Putamen (tissue), 1 donor: ENCODE results near the gene KCNMB1.

Source experiments
- DNase-seq: peaks from one replicate; pipeline ENCODE4 v3.0.0-alpha.2; 2016; ENCODE audit warnings: low spot score

KCNMB1 gene

DNA sequence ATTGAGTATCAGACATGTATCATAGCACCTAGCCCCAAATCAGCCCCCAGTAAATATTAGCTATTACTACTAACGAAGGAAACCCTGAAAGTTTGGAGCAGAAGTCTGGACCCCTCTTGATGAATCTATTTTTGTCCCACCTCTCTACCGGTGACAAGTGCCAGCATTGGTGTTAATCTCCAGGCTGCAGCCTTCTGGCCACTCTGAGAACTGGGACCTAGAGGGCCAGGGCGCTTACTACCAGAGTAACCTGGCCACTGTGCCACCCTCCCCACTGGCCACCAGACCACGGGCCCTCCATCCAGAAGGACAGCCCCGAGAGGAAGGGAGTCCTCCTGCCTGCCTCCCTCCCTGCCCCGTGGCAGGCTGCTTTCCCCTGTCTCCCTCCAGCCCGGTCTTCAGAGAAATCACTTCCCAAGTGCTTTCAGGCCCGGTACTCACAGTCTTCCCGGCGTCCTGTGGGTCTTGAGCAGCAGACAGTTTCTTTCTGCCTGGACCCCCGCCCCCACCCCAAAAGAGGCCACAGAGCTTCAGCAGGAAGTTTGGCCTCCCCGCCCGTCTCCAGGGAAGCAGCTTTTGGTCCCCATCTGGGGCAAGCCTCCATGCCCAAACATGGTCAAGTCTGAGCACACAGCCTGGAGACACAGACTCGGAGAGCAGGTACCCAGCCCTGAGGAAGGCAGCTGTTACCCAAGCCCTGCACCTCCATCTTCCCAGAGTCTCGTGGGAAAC is at the start of gene KCNMB1:
TSS of gene KCNMB1 (minus strand) at position 550 of the 732 bp plus-strand sequence. CDS start 3,920 bp downstream, outside the sequence.
- DNase-seq: no peak

GRCh38 chr5:170438581-170438980 is 49.4 kb upstream of the KCNMB1 start:
- no peak for DNase-seq

- DNase-seq: no peak
Observed at GRCh38 chr5:170437621-170438375, 48.6 kb upstream of the KCNMB1 start.

- no peak for DNase-seq
Observed at GRCh38 chr5:170436335-170436734, 47.2 kb upstream of the KCNMB1 start.

- DNase-seq: peak; percentile 27
Observed at GRCh38 chr5:170434966-170435605, 45.9 kb upstream of the KCNMB1 start.

DNA sequence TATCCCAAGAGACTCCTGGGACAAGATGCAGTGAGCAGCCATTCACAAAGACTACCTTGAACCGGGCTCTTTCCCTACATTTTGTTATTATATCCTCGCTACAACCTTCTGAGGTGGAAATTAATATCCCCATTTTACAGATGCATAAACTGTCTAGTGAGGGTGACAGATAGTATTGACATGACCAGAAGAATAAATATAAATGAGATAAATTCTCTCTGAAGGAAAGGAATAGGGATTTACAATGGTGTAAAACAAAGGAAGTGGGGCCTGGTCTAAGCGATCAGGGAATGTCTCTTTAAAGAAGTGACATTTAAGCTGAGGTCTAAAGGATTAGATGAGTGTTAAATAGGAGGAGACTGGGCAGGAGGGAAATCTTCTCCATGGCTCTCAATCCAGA is 43.5 kb upstream of the KCNMB1 start:
- no peak for DNase-seq

GRCh38 chr5:170431571-170431970 is 42.4 kb upstream of the KCNMB1 start:
- DNase-seq: no peak

- no peak for DNase-seq
Observed at GRCh38 chr5:170430866-170431437, 41.8 kb upstream of the KCNMB1 start.

GRCh38 chr5:170430256-170430655 is 41.1 kb upstream of the KCNMB1 start:
- DNase-seq: no peak

DNA sequence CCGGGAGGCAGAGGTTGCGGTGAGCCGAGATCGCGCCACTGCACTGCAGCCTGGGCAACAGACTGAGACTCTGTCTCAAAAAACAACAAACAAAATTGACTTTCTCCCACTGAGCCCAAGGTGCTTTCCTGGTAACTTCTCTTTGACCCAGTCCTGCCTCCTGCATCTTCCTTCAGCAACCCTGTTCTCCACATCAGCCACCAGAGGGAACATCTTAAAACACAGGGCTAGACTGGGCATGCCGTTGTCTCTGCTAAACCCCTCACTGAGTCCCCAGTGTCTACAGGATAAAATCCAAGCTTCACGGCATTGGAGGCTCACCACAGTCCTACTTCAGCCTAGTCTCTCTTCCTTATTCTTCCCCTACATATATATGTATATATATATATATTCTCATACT is 39.8 kb upstream of the KCNMB1 start:
- no peak for DNase-seq

DNA sequence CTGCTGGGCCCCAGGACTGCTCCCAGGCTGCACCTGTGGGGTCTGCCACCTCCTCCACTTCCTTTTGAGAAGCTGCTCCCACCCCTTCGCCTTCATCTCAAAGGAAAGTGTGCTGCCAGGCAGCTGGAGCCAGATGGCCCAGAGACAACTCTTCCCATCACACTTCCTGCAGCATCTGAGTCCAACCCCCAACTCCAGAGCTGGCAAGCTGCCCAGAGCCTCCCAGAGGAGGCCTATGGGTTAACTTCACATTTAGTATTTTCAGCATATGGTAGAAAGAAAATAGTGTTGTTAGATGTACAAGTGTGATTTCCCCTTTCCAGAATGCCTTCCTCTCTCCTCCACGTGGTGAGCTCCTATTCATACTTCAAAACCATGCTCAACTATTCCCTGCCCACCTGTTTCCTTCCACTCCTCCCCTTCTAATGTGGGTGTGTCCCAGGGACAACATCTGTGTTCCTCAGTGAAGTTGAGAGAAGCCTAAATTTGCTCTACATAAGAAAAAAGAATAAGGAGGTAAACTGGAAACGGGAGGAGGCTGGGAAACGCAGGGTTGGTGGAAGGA is 38.6 kb upstream of the KCNMB1 start:
- no peak for DNase-seq

- no peak for DNase-seq
Observed at GRCh38 chr5:170426786-170427185, 37.6 kb upstream of the KCNMB1 start.

DNA sequence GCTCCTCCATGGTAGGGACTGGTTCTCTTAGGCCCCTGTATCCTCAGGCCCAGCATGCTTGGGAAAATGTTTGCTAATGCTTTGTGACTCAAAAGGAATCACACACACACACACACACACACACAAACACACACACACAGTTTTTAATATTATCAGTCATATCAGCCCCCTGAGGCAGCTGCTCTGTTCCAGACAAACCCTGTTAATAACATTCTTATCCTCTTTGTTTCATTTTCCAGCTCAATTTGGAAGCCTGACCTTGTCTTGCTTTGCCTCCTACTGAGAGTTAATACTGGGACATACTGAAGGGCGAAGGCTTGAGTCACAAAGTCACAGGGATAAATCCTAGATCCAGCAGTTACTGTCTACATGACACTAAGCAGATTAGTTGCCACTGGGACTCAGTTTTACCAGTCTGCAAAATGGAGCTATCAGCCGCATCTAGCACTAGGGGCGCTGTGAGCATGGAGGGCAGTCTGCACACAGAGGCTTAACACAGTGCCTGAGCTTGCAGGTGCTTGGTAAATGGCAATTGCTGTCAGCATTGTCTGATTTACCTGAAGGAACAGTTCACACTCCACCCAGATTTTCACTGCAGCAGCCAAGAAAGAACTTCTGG is 37.1 kb upstream of the KCNMB1 start:
- DNase-seq: no peak

GRCh38 chr5:170425731-170426130 is 36.6 kb upstream of the KCNMB1 start:
- no peak for DNase-seq

- DNase-seq: no peak
Observed at GRCh38 chr5:170424629-170425028, 35.5 kb upstream of the KCNMB1 start.

DNA sequence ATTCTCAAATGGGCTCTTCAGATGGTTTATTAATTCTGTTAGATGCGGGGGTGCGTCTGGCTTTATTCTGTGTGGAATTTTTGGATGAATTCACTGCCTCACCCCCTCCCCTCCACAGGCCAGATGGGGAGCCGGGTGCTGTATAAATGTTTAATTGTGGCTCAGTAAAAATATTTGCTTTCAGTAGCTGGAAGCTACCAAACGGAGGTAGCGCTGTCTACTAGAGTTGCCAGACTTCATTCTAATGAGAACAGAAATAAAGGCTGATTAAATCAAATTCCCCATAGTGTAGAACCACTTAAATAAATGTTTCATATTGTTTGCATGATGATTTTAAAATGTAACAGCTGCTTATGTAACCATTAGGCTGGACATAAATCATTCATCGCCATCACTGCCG is 34.5 kb upstream of the KCNMB1 start:
- no peak for DNase-seq

DNA sequence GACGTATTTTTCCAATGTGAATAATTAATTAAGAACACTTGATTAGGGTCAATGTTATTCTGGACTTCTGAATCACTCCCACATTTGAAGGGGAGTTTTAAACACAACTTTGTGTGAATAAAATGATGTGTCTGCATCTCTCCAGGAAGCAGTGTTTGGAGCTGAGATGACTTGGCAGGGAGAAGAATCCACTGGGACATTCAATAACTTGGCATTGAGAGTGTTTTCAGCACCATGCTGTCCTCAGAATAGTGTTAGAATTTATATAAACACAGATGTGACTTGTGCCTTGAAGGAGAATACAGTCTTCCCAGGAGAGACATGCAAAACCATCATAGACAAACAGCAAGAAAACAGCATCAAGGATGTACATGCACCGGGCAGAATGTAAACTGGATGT is 32.7 kb upstream of the KCNMB1 start:
- no peak for DNase-seq

GRCh38 chr5:170420806-170421412 is 31.7 kb upstream of the KCNMB1 start:
- DNase-seq: peak; percentile 47

GRCh38 chr5:170419643-170420042 is 30.5 kb upstream of the KCNMB1 start:
- DNase-seq: no peak

DNA sequence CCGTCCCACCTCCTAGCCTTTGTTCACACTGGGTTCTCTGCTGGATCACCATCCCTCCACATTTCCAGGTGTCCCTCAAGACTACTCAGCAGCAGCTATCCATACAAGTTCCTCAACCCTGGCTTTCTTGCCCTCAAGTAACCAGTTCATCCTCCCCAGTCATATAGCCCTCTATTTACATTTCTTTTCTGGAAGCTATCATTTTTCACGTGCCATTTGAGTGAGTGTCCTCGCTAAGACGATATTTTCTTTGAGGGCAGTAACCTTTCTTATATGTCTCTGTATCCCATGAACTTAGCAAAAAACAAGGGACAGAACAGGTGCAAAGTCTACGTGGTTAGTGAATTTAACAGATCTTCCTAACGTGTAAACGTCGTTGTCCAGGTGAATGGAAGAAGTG is 29.6 kb upstream of the KCNMB1 start:
- no peak for DNase-seq

DNA sequence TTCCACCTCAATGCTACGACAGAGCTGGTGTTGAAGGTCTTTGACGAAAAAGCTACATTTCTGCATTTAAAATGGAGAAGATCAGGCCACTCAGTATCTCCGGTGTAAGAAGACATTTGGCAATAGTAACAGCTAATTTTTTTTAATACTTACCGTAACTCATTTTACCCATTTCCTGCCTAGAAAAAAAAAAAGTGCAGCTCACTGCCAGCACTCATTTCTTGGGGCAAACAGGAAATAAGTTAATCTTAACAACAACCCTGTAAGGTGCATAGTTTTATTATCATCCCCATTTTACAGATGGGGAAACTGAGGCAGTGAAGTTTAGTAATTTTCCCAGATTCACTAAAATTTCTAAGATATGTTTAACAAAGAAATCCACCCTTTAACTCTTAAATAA is 27.4 kb upstream of the KCNMB1 start:
- no peak for DNase-seq
